ENCODE measurements around the gene SIGLEC7.

- TF ChIP-seq, protein P1, sequence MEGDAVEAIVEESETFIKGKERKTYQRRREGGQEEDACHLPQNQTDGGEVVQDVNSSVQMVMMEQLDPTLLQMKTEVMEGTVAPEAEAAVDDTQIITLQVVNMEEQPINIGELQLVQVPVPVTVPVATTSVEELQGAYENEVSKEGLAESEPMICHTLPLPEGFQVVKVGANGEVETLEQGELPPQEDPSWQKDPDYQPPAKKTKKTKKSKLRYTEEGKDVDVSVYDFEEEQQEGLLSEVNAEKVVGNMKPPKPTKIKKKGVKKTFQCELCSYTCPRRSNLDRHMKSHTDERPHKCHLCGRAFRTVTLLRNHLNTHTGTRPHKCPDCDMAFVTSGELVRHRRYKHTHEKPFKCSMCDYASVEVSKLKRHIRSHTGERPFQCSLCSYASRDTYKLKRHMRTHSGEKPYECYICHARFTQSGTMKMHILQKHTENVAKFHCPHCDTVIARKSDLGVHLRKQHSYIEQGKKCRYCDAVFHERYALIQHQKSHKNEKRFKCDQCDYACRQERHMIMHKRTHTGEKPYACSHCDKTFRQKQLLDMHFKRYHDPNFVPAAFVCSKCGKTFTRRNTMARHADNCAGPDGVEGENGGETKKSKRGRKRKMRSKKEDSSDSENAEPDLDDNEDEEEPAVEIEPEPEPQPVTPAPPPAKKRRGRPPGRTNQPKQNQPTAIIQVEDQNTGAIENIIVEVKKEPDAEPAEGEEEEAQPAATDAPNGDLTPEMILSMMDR (IDR thresholded peaks at IDR 0.05): no peak
- no peak for TF ChIP-seq POLR2A (IDR thresholded peaks at IDR 0.05)
These were observed 23.0 kb upstream of the SIGLEC7 start for GRCh38 chr19:51119101-51119500.

All from heart left ventricle (tissue), 13 donors.